Measurements from ENCODE around the gene DNAL4. TPM values are rescaled to one million over a fixed set of nuclear protein-coding genes. Genes with fewer than 3 reads are reported as not detected.
A peak's percentile ranks its signal among the peaks of the same experiment; 100 is the strongest.

DNAL4 gene, protein sequence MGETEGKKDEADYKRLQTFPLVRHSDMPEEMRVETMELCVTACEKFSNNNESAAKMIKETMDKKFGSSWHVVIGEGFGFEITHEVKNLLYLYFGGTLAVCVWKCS
- 10.7 and 11.6 TPM in 2 replicates for total RNA-seq (2014; rRNA removed; shearing (Covaris generic))

DNA sequence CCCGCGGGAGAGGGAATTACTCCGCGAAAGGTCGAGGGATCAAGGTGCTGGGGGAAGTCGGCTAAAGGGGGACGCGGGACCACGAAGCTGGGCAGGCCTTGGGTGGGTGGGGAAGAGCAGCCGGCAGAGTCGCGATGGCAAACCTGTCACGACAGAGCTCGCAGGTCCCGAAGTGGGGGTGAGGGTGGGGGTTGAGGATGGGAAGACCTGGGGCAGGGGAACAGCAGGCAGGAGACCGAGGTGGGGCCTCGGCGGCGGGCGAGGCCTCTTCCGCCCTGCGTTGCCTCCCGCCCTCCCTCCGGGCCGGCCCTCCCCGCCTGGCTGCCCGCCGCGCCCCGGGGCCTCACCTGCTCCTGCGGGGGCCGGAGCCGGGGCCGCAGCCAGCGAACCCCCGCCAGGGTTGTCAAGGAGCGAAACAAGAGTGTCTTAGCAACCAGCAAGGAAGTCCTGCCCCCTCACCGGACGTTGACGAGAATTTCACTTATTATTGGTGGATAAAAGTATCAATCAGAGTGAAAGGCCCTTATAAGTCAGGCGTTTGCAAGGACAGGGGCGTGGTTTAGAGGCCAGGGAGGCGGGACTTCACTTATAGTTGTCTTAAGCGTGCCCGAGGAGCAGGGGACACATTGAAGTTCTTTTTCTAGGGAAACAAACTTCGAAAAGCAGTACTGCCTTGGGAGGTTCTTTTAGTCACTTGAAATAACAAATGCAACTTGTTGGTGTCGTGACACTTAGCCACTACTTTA is at the start of gene DNAL4:
DNAL4 (minus strand) TSS at position 423 of the 746 bp plus-strand sequence. CDS start 11,412 bp downstream, outside the sequence.
- peak; percentile 92 for DNase-seq (ENCODE audit: low read depth)

DNA sequence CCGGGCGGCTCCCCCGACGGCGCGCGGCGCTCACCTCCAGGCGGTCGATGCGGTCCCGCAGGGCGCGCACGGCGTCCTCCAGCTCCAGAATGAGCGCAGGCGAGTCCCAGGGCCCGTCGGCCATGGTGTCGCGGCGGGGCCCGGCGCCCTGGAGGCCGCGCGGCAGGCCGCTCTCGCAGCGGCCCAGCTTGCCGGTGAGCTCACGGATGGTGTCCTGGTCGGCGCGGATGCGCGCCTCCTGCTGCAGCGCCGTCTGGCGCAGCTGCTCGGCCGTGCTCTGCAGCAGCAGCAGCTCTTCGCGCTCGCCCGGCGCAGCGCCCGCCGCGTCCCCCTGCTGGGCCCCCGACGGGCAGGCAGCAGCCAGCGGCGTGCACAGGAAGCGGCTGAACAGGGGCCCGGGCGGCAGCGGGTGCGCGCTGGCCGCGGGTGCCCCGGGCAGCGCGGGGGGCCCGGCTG is 49.3 kb upstream of the DNAL4 start:
- peak; percentile 87 for DNase-seq (ENCODE audit: low read depth)

DNA sequence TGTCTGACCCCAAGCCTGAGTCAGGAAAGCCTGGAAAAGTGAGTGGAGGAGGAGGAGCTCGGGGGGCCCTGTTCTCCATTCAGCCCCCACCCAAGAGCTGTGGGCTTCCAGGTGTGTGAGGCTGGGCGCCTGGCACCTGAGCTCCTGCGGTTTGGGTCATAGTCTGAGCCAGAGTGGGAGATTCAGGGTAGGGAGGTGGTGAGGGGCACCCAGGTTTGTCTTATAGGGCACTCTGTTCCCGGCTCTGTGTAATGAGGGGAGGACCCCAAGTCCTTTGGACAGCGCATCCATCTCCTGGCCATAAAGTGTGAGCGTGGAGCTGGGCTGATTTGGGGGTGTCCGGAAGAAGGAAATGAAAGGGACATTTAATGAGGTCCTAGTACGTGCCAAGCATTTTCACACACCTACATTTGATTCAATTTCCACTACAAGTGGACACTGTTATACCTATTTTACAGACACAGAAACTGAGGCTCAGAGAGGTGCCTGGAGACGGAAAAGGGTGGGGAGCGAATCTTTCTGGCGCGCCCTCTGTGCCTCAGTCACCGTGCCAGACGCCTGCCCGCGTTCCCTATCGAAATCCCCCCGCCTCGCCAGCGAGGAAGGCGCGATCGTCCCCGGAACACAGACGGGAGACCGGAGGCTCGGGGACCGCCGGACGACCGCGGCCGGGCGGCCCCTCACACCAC is 48.7 kb upstream of the DNAL4 start:
- no peak for DNase-seq (ENCODE audit: low read depth)

DNA sequence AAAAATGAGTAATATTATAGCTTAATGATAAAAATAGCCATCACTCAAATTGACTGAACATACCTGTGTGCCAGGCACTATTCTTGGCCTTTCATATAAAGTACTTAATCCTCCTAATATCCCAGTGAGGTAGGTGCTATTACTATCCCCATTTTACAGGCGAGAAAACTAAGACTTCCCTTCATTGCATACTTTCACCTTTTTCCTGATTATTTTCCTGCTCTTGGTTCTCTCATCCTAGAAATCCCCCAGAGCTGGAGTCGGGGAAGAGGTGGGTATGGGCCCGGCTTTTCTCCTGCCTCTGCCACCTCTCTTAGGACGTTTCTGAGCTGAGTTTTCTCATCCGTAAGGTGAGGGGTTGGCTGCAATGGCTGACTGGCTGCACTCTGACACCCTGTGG is 47.7 kb upstream of the DNAL4 start:
- DNase-seq (ENCODE audit: low read depth) = no peak

DNA sequence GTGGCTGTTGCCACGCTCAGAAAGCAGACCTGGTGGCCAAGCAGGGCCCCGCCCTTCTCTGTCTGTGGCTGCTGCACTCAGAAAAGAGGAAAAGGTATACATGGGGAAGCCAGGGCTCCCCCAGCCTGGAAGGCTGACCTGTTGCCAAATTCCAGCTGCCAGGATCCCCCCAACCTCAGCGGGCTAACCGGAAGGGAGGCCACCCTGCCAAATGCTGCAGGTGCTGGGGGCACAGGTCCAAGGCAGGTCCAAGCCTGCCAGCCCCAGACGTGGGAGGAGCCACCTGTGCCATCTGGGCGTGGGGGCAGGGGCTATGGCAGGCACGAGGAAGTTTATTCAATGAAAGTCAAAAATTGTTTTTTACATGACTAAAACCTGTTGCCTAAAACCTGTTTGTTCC is 47.3 kb upstream of the DNAL4 start:
- no peak for DNase-seq (ENCODE audit: low read depth)

DNA sequence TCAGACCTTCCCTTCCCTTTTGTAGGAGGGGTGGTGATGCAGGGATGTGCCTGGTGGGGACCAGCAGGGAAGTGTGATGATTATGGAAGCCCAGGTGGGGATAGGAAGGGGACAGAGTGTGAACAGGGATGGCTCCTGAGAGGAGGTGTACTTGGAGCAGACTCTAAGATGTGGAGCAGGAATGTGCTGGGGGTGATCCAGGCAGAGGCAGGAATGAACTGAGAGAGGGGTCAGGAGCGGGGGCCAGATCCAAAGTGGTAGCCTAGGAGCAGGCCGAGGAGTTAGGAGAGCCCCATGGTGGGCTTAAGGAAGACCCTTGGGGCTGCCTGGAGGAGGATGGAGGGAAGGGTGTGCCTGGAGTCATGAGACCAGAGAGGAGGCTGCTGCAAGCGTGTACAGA is 46.2 kb upstream of the DNAL4 start:
- no peak for DNase-seq (ENCODE audit: low read depth)

DNA sequence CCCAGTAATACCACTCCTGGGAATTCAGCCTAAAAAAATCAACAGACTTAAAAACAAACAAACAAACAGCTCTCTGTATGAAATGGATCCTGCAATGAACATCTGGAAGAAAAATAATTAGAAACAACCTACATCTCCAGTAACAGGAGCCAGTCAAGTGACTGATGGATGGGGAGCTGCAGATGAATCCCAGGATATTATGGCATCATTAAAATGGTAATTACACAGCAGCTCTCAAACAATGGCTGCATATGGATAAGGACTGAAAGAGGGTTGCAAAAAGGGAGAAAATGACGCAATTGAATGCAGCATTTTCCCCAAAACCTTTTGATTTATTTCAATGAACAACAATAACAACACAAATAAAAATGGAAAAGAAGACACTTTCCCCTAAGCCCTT is 45.7 kb upstream of the DNAL4 start:
- no peak for DNase-seq (ENCODE audit: low read depth)

DNA sequence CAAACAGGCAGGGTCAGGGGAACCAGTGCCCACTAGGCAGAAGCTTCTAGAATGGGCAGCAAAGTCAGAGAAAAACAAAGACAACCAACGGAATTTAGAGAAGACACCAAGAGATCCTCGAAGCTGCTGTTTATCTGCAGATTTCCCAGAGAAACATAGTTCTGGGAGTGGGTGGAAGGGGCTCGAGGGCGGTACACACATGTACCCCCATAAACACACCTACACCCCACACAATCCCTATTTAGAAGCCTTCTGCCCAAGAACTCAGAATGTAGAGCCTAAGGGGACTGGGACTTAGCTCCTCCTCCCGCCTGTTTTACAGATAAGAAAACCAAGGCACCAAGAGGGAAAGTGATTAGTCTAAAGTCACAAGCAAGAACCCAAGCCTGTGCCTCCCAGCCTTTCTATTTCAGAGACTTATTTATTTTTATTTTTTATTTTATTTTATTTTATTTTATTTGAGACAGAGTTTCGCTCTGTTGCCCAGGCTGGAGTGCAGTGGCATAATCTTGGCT is 43.5 kb upstream of the DNAL4 start:
- no peak for DNase-seq (ENCODE audit: low read depth)

DNA sequence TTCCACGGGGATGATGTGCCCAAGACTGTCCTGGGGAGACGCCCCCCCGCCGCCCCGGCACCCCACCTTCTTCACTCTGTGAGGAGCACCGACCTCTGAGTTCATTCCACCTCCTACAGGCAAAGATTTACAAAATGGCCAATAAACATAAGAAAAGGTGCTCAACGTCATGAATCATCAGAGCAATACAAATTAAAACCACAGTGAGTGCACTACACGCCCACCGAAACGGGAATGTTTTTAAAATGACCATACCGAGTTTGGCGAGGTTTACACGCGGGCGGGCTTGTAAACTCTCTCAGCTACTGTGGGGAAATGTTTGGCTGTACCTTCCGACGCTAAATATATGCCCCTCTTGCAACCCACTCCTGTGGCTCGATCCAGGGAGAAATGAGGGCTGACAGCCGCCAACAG is 42.0 kb upstream of the DNAL4 start:
- peak; percentile 66 for DNase-seq (ENCODE audit: low read depth)

DNA sequence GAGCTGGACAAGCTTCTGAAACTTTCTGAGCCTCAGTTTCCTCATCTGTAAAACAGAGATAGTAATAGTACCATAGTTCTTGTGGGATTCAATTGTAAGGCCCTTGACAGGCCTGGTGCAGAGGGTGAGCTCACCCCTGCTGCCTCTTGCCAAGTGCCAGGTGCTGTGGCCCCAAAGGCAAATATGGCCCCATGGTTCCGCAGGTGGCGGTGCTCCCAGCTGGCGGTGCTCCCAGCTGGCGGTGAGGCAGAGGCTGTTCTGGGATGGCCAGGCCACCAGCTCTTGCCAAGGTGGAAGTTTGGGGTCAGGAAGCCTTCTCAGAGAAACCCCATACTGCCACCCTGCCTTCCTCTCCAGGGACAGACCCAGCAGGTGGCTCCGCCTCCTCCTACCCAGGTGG is 41.0 kb upstream of the DNAL4 start:
- no peak for DNase-seq (ENCODE audit: low read depth)

DNA sequence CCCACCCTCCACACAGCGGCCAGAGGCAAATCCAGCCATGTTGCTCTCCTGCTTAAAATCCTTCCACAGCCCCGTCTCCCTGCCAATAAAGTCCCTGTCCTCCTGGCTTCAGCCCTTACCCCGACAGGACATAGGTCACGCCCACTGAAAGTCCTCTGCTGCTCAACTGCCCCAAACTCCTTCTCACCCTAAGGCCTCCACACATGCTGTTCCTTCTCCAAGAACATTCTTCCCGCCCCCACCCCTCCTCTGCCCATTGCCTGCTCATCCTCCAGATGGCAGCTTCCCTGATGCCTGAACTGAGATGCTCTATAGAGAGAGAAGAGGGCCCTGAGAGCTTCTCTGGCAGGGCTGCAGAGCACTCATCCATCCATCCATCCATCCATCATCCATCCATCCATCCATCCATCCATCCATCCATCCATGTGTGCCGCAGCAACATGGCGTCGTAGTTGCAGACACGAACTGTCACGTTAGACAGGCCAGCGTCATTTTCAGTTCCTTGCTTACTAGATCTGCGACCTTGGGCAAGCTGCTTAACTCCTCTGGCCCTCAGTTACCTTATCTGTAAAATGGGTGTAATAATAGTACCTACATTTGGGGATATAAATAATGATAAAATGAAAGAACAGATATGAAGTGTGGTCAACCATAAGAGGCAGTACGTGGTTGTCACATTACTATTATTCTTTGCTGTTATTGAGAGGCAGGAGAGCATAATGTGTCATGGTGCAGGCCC is 40.4 kb upstream of the DNAL4 start:
- no peak for DNase-seq (ENCODE audit: low read depth)

DNA sequence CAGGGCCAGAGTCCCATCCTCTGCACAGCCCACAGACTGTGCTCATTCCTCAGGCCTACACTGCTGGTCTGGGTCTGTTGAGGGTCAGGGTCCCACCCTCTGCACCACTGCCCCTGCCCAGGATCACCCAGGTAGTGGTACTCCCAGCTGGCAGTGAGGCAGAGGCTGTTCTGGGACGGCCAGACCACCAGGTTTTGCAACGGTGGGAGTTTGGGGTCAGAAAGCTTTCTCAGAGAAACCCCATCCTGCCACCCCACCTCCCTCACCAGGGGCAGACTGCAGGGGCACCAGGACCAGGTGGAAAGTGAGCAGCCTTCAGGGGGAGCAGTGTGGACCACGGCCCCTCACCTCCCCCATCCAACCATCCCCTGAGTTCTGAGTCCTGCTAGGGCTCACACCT is 39.1 kb upstream of the DNAL4 start:
- no peak for DNase-seq (ENCODE audit: low read depth)

DNA sequence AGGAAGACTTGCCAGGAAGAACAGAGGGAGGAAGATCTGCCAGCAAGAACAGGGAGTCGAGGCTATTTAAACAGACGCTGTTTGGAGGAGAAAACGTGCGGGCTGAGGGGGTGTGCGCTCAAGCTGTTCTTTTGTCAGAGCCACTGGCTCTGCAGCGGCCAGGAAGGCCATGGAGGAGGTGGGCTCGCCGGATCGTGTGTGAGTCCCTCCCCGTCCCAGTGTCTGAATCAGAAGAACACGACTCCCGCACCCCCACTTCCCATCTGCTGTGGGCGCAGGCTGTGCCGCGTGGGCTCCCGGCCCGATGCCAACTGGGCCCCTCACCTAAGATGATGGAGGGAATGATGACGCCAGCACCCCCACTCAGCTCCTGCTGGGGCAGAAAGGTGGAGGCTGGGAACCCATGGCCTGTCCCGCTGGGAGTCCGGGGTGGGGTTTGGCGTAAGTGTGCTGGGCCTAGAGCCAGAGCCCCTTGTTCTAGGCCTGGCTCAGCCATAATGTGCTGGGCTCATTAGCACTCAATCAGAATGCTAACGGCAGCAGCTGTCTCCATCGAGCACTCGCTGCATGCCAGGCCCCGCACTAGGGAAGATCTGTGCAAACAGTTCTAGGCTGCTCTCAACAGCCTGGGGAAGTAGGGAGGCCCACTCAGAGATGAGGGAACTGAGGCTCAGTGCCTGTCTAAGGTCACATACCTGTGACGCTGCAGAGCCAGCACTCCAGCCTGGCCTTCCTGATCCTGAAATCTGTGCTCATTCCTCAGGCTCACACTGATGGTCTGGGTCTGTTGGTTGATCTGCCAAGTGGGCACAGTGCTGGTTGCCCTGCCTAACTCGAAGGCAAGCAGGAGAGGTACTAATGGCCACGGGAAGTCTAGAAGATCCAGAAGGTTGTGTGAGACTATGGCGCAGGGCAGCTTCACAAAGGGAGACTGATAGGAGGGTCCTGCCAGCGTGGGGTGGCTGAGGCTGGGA is 38.3 kb upstream of the DNAL4 start:
- no peak for DNase-seq (ENCODE audit: low read depth)

DNA sequence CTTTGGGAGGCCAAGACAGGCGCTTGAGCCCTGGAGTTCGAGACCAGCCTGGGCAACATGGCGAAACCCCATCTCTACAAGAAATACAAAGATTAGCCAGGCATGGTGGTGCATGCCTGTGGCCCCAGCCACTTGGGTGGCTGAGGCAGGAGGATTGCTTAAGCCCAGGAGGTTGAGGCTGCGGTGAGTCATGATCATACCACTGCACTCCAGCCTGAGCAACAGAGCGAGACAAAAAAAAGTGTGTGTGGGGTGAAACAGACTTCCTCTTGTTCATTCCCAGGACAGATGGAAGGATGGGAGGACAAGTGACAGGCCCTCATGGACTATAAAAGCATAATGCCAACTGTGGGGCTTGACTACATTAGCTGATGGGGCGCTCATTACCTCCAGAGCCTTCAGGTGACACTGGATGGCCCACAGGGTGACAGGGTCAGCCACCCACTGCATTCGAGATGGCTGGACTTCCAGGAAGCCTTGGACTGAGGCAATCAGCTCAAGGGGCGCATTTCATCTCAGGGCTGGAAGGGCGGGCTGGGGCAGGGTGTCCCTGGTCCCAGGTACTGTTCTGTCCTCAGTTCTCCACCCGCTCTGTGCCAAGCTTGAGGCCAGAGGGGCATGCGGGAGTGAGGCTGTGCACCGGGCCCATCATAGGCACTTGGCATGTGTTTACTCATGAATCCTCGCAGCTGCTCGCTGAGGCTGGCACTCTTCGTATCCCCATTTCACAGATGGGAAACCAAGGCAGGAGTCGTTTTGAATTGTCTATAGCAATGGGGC is 37.4 kb upstream of the DNAL4 start:
- DNase-seq (ENCODE audit: low read depth) = peak; percentile 87

DNA sequence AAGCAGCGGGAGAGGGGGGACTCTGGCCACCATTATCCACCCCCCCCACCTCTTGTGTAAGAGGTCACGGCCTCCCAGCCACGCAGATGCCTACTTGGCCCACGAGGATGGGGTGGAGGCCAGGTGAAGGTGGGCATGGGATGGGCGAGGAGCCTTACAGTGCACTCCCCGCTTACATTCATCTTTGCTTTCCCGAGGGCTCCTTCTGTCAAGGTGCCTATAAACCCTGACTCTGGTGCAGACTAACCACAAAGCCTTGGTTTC is 36.8 kb upstream of the DNAL4 start:
- no peak for DNase-seq (ENCODE audit: low read depth)

DNA sequence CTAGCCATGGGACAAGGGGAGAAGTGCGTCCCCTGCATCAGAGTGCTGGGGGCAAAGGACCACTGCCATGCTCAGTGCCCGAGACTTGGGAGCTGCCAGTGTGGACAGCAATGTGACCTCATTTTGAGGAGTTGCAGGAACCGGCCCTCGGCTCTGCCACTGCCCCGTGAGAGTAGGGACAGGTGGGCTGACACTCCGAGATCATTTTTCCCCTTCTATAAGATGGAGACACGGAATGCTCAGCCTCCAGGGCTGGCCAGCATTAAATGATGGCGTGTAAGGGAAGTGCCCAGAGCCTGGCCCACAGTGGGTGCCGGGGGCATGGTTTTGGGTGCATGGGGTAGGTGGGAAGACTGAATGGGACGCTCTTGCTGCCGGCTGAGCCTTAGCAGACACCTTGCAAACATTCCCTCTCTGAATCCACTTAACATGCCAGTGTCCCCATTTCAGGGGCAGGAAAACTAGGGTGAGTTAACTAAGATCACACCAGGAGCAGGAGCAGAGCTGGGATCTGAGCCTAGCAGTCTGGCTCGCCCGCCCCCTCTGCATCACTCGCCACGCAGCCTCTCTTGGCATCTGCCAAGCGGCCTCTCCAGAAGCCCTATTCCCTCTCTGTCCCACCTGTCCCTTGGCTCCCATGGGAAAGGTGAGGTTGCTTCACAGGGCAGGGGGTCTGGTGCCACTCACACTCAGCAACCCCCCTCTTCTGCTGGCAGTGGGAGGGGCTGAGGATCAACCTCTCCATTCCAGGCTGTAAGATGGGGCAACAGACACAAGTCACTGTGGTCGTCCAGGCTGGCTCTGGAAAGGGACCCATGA is 36.3 kb upstream of the DNAL4 start:
- DNase-seq (ENCODE audit: low read depth) = no peak

DNA sequence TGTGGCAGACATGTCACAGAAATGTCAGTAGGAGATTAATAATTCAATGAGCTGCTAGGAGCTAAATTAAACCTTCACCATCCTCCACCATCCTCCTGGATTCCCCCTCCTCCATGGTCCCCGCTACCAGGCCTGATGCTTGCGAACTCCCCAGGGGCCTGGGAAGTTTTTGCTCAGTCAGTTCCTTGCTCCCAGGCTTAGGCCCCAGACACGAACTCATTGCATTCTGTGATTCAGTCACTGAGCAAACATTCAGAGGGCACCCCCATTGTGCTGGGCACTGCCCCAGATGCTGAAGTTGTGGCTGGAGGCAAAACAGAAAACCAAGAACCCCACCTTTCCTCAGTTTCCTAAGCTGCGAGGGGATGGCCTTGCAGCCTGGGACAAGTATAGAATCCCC is 35.5 kb upstream of the DNAL4 start:
- DNase-seq (ENCODE audit: low read depth) = peak; percentile 25

DNA sequence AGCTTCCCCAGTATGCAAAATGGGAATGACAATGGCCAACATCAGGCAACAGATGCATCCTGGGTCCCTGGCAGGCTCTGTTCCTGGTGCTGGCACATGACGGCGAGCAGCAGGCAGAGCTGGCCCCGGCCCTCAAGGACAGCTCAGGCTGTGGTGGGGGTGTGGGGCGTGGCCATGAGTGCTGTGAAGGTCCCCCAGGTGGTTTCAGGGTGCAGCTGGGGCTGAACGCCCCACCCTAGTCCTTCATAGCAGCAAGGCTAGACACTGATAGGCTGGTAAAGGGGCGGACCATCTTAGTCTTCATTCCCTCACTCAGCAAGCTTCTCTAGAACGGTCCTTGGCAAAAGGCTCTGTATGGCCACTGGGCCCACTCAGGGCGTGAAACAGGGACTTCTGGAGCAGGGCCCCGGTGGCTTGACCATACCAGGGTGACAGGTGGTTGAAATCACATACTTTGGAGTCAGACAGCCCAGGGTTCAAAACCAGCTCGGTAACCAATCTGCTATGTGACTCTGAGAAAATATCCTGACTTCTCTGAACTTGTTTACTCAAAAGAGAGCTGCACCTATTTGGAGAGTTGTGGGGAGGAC is 34.8 kb upstream of the DNAL4 start:
- no peak for DNase-seq (ENCODE audit: low read depth)

DNA sequence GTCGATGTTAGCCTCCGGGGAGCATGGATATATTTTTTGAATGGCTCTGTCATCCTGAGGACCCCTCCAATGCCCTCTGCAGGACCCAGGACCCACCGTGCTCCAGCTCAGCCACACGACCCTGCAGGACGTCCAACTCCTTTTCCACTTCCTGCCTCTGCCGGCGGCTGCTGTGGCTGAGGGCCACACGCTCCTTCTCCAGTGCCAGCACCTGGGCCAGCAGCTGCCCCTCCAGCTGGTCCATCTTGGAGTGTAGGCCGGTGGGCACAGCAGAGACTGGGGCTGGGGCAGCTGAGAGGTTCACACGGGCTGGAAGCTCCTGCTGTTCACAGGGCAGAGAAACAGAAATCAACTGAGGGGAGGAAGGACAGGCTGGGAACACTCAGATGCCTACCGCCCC is 34.2 kb upstream of the DNAL4 start:
- no peak for DNase-seq (ENCODE audit: low read depth)

Data from Daoy (cell line).